ENCODE measurements around the gene VANGL2.
A peak's percentile ranks its signal among the peaks of the same experiment; 100 is the strongest.

- TF ChIP-seq CTCF (conservative IDR thresholded peaks at IDR 0.05; ENCODE audit: low read depth in 2 of 2), result peak; percentile 59 to 76
- no peak for TF ChIP-seq POLR2AphosphoS5 (IDR thresholded peaks at IDR 0.05; ENCODE audit: low read depth)
- TF ChIP-seq ETS1 (IDR thresholded peaks at IDR 0.05), result no peak
These were observed 16.0 kb downstream of the VANGL2 start for GRCh38 chr1:160416369-160416768.

All from GM23338 (cell line).